D721Med (cell line): Measurements from ENCODE around the gene TCERG1L.

Experiments
- DNase-seq: peaks from one replicate; pipeline ENCODE4 v3.0.0; 2011; ENCODE audit warnings: low spot score; ENCODE audit not compliant: insufficient read length
- FAIRE-seq: peaks from 2 replicates; lab custom pipeline; 2011; peaks lifted over from hg19 to GRCh38; lab: Jason Lieb, UNC
- TF ChIP-seq, protein P1 (sequence below): IDR thresholded peaks from 2 replicates; pipeline ENCODE4 v1.5.1; 2012; ENCODE audit warnings: mild to moderate bottlenecking, control low read depth; ENCODE audit not compliant: insufficient read depth; ENCODE audit errors: missing control alignments

The TCERG1L gene

DNA sequence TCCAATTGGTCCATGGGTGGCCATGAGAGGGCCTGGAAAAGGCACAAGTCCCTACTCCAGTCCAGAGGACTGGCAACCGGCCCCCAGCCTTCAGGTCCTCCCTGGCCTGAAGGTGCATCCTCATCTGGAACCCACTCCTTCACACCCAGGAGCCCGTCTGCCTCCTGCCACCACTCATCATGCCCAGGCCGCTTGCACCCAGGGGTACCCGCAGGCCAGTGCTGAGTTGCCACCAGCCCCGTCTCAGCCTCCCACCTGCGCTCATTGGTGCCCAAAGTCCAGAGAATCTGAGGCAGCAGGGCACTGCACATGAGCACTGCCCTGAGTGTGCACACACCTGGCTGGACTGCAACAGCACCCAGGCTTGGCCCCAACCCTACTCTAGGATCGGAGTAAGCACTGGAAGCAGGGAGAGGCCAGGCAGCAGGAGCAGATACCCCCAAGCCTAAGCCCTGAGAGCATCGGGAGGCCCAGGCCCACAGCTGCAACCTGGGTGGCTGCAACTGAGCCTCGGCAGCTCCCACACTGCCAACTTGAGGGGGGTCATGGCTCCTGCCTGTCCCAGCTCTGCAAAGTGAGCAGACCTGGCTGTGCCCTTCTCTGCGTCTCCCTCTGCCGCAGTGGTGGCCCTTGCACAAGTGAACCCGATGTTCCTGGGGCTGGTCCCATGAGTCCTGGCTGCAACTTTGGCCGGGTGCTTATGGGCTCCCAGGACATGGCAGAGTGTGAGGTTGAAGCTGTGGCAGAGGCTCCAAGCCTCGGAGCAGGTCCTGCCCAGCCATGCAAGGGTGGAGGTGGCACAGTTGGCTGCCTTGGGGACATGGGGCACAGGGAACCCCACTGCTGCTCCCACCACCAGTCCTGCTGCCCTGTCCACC lies 44.3 kb downstream of the TCERG1L start:
- TF ChIP-seq, protein P1, sequence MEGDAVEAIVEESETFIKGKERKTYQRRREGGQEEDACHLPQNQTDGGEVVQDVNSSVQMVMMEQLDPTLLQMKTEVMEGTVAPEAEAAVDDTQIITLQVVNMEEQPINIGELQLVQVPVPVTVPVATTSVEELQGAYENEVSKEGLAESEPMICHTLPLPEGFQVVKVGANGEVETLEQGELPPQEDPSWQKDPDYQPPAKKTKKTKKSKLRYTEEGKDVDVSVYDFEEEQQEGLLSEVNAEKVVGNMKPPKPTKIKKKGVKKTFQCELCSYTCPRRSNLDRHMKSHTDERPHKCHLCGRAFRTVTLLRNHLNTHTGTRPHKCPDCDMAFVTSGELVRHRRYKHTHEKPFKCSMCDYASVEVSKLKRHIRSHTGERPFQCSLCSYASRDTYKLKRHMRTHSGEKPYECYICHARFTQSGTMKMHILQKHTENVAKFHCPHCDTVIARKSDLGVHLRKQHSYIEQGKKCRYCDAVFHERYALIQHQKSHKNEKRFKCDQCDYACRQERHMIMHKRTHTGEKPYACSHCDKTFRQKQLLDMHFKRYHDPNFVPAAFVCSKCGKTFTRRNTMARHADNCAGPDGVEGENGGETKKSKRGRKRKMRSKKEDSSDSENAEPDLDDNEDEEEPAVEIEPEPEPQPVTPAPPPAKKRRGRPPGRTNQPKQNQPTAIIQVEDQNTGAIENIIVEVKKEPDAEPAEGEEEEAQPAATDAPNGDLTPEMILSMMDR: no peak
- no peak for FAIRE-seq

DNA sequence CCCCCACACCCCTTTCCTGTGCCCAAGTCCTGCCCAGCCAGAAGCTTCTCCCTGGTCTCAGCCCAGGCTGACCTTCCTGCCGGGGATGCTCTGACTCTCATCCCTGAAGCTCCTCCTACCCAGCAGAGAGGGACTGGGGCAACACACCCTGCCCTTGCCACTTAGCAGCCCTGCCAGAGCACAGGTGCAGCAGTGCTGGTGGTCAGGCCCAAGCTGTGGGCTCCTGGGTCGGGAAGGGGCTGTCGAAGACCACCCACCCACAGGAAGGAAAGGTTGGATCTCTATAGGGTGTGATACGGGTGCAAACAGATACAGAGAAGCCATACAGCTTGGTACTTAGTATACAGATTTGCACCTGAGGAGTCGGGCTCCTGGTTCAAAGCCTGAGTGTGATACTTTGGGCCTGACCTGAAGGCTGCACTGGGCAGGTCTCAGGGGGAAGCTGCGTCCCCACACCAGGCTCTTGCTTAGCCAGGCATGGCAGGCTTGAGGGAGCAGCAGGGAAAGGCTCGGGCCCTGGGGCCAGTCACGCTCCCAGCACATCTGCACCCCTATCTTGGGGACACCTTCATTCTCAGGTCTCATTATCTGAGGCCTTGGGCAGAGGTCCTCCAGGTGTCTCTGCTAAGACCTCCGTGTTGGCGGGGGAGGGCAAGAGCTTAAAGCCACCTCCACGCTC lies 47.3 kb downstream of the TCERG1L start:
- TF ChIP-seq, protein P1: no peak
- FAIRE-seq: no peak
- no peak for DNase-seq

More for the DNA sequence above, 44.3 kb downstream of the TCERG1L start:
- DNase-seq: no peak

DNA sequence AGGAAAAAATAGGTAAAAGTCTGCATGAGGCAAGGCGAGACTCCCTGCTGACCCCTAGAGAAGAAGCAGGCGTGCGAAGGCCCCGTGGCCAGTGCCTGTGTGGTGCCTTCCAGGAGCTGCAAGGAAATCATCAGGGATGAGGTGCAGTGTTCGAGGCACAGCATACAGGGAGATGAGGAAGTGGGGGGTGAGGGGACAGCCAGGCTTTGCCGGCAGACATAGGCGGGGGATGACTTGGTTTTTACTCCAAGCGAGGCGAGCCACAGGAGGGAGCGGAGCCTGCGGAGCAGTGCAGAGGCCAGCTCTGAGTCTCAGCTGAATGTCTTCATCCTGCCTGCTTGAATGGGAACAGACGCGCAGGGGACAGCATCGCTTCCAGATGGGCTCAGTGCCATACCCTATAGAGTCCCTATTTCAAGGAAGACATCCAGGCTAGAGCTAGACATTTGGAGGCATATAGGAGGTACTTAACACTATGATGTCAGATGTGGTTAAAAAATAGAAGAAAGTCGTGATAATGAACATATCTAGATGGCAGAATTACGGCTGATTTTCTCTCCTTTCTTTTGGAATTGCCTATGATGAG lies 49.5 kb downstream of the TCERG1L start:
- DNase-seq: no peak
- FAIRE-seq: no peak
- TF ChIP-seq, protein P1: no peak

DNA sequence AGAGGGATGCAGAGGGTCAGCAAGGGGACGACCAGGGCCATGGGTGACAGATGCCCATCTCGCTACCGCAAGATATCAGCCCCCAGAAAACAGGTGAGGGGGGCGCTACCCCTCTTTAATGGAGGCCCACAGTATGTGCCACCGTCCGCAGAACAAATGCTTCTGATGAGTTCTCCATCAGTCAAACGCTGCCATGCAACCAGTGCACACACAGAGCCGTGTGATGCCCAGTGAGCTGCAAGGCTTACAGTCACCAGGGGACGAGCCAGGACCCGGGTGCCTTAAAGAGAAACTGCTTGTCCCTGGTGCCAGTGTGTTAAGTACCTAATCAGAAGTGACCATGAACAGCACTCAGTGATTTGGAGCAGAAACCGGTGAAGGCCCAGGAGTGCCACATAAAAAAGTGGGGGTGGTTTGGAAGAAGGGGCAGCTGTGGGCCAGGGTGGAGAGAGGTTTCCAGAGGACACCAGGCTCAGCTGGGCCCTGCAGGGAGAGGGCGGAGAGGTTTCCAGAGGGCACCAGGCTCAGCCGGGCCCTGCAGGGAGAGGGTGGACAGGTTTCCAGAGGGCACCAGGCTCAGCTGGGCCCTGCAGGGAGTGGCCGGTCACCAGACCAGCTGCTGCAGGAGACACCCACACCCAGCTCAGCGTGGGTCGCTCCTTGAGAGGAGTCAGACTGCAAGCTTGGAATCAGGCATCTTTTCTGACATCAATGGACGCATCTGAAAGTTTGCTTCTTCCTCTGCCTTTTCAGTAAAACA lies 50.9 kb downstream of the TCERG1L start:
- TF ChIP-seq, protein P1: no peak
- DNase-seq: no peak
- FAIRE-seq: no peak

DNA sequence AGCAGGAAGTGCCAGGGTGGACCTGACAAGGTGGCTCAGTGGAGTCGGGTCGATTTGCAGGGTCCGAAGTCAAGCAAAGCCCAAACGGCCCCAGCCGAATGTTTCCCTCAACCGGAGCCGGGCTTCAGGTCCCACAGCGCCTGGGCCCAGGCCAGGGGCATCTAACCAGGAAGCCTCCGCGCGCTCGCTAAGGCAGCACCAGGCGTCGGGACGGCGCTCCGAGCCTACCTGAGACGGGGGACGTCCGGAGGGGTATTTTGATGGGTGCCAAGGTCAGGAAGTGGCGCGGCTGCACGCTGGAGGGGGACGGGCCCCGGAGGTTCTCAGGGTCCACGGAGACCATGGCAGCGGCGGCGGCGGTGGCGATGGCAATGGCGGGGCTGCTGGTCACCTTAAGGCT lies 51.5 kb downstream of the TCERG1L start:
- TF ChIP-seq, protein P1: no peak
- FAIRE-seq: no peak
- no peak for DNase-seq

DNA sequence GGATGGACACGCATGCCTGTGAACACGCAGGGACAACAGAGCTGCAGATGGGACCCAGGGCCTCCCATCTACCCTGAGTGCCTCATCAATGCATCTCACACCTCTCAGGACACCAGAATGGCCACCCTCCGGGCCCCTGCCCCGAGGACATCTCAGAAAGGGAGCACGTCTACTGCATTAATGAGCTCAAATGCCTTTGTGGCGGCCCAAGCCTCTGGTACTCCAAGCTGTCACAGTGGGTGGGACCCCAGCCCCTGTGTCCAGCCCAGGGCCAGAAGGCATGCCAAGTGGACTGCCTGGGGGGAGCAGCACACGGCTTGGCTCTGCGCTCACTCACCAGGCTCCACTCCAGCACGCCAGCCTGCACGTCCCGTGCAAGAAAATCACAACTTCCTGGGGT lies 52.0 kb downstream of the TCERG1L start:
- no peak for DNase-seq
- FAIRE-seq: no peak
- TF ChIP-seq, protein P1: no peak
